ENCODE data around the gene RGS8. TPM values are rescaled to one million over a fixed set of nuclear protein-coding genes. Genes with fewer than 3 reads are reported as not detected.

RGS8 gene
- not detected in 2 replicates for polyA plus RNA-seq (2011; rRNA removed)
- not detected in 2 replicates for polyA minus RNA-seq (2011; rRNA and poly(A)+ RNA removed)

- H3K4me3 ChIP-seq (ENCODE audit: low read depth, low read length): no peak within 1 kb of the TSS
- ChIA-PET CTCF (no interaction called here), POLR2A (no interaction called here)
- DNase-seq (ENCODE audit: low read depth, low spot score): no peak
- no peak for TF ChIP-seq CTCF (IDR thresholded peaks at IDR 0.05; ENCODE audit: low read depth, low read length)
- H3K27me3 ChIP-seq (ENCODE audit: control insufficient read depth, insufficient read depth, low read length): peaks cover 12% of the 10 kb centered on the region
- H3K27ac ChIP-seq (ENCODE audit: low read depth, low read length): no peak within 1 kb of the TSS
- H3K9me3 ChIP-seq (ENCODE audit: control insufficient read depth, insufficient read depth, low read length): no peaks in the 10 kb centered on the region; the same call in 1 of the 2 replicates
Measured at GRCh38 chr1:182684116-182684828, at the start of gene RGS8. RGS8 (minus strand) TSS chr1:182684587; CDS start chr1:182669649, 14,938 bp downstream.

GRCh38 chr1:182731852-182732575, 47.6 kb upstream of the RGS8 start:
- H3K9me3 ChIP-seq (ENCODE audit: control insufficient read depth, insufficient read depth, low read length): no peaks in the 10 kb centered on the region
- H3K27me3 ChIP-seq (ENCODE audit: control insufficient read depth, insufficient read depth, low read length): no peaks in the 10 kb centered on the region
- no peak for DNase-seq (ENCODE audit: low read depth, low spot score)
- H3K4me3 ChIP-seq (ENCODE audit: low read depth, low read length): no peak overlapping the region
- no peak overlapping the region for H3K27ac ChIP-seq (ENCODE audit: low read depth, low read length)
- POLR2A ChIA-PET: no interaction called here
- no peak for TF ChIP-seq CTCF (IDR thresholded peaks at IDR 0.05; ENCODE audit: low read depth, low read length)
- CTCF ChIA-PET: interaction anchor here (1.3 kb wide), 1 partner anchor 55 kb away, joined by 5 read pairs; no protein-coding TSS in a partner anchor

GRCh38 chr1:182726912-182727311, 42.5 kb upstream of the RGS8 start:
- TF ChIP-seq CTCF (IDR thresholded peaks at IDR 0.05; ENCODE audit: low read depth, low read length): no peak
- no peaks in the 10 kb centered on the region for H3K27me3 ChIP-seq (ENCODE audit: control insufficient read depth, insufficient read depth, low read length)
- no peaks in the 10 kb centered on the region for H3K9me3 ChIP-seq (ENCODE audit: control insufficient read depth, insufficient read depth, low read length)
- ChIA-PET POLR2A (no interaction called here), CTCF (no interaction called here)
- no peak for DNase-seq (ENCODE audit: low read depth, low spot score)
- no peak overlapping the region for H3K27ac ChIP-seq (ENCODE audit: low read depth, low read length)
- H3K4me3 ChIP-seq (ENCODE audit: low read depth, low read length): no peak overlapping the region

- Histone ChIP-seq H3K27me3 (ENCODE audit: control insufficient read depth, insufficient read depth, low read length) (no peaks in the 10 kb centered on the region), H3K4me3 (ENCODE audit: low read depth, low read length) (no peak overlapping the region), H3K9me3 (ENCODE audit: control insufficient read depth, insufficient read depth, low read length) (no peaks in the 10 kb centered on the region), H3K27ac (ENCODE audit: low read depth, low read length) (no peak overlapping the region)
- POLR2A ChIA-PET: no interaction called here
- no peak for TF ChIP-seq CTCF (IDR thresholded peaks at IDR 0.05; ENCODE audit: low read depth, low read length)
- no peak for DNase-seq (ENCODE audit: low read depth, low spot score)
- CTCF ChIA-PET: no interaction called here
Measured at GRCh38 chr1:182725259-182726255, 41.2 kb upstream of the RGS8 start.
